T-helper 22 cell (primary cell): ENCODE measurements around the gene PACRG.

ENCODE experiments used
- DNase-seq: peaks from one replicate; pipeline ENCODE4 v3.0.0-alpha.2; 2020; ENCODE audit warnings: low read depth

Gene PACRG

GRCh38 chr6:163014736-163015135 lies 287.0 kb downstream of the PACRG start:
- no peak for DNase-seq

- DNase-seq: no peak
These were observed 290.0 kb downstream of the PACRG start for GRCh38 chr6:163017801-163018200.

GRCh38 chr6:163019926-163020325 lies 292.2 kb downstream of the PACRG start:
- DNase-seq: no peak

- DNase-seq: no peak
These were observed 293.3 kb downstream of the PACRG start for GRCh38 chr6:163021054-163021453.

- no peak for DNase-seq
These were observed 295.9 kb downstream of the PACRG start for GRCh38 chr6:163023700-163024099.

GRCh38 chr6:163026893-163027292 lies 299.1 kb downstream of the PACRG start:
- DNase-seq: no peak

GRCh38 chr6:163030980-163031379 lies 303.2 kb downstream of the PACRG start:
- DNase-seq: no peak

GRCh38 chr6:163031931-163032330 lies 304.2 kb downstream of the PACRG start:
- DNase-seq: no peak

GRCh38 chr6:163036160-163036645 lies 308.4 kb downstream of the PACRG start:
- DNase-seq: no peak

- DNase-seq: no peak
These were observed 310.5 kb downstream of the PACRG start for GRCh38 chr6:163038317-163038716.

- no peak for DNase-seq
These were observed 320.6 kb downstream of the PACRG start for GRCh38 chr6:163048345-163048744.

GRCh38 chr6:163053667-163054344 lies 326.0 kb downstream of the PACRG start:
- no peak for DNase-seq

GRCh38 chr6:163054641-163055040 lies 326.9 kb downstream of the PACRG start:
- DNase-seq: no peak

GRCh38 chr6:163057260-163057659 lies 329.5 kb downstream of the PACRG start:
- no peak for DNase-seq

- DNase-seq: no peak
These were observed 335.0 kb downstream of the PACRG start for GRCh38 chr6:163062790-163063189.

- no peak for DNase-seq
These were observed 335.8 kb downstream of the PACRG start for GRCh38 chr6:163063561-163063960.

GRCh38 chr6:163064397-163064796 lies 336.6 kb downstream of the PACRG start:
- no peak for DNase-seq

- no peak for DNase-seq
These were observed 338.4 kb downstream of the PACRG start for GRCh38 chr6:163066200-163066599.

GRCh38 chr6:163077134-163077533 lies 349.4 kb downstream of the PACRG start:
- no peak for DNase-seq

- DNase-seq: no peak
These were observed 350.9 kb downstream of the PACRG start for GRCh38 chr6:163078712-163079111.

GRCh38 chr6:163080228-163080627 lies 352.5 kb downstream of the PACRG start:
- DNase-seq: no peak

GRCh38 chr6:163083141-163083540 lies 355.4 kb downstream of the PACRG start:
- no peak for DNase-seq

- no peak for DNase-seq
These were observed 357.7 kb downstream of the PACRG start for GRCh38 chr6:163085426-163085825.
